Measurements from ENCODE around the gene ZNF286A. TPM values are rescaled to one million over a fixed set of nuclear protein-coding genes. Genes with fewer than 3 reads are reported as not detected.
"Not testable (repeated sequence)": the region's sequence is repeated elsewhere in the genome, so short reads cannot be mapped to it uniquely, and the experiment has no call there.

Gene ZNF286A
- polyA plus RNA-seq, 3 donors = 2.3 to 3.2 (median 2.9) TPM

GRCh38 chr17:15683135-15683534, 16.4 kb upstream of the ZNF286A start:
- peak overlapping the region; percentile 97 for H2AFZ ChIP-seq (ENCODE audit: insufficient read depth, low read depth, low read length, poor library complexity, severe bottlenecking)
- H3K4me2 ChIP-seq (replicated peaks; ENCODE audit: extremely low read depth, low read length, poor library complexity, severe bottlenecking); H3K9me3 ChIP-seq (replicated peaks in 1 of 2; ENCODE audit: control insufficient read depth in 1 of 2, insufficient read depth in 1 of 2, low read length in 2 of 2); H3K27me3 ChIP-seq (ENCODE audit: control insufficient read depth in 2 of 2, insufficient read depth in 2 of 2, low read length in 2 of 2); intact Hi-C loops (cut with micrococcal nuclease); H3K27ac ChIP-seq (ENCODE audit: low read depth in 1 of 2, low read length in 2 of 2); H3K9me3 Mint-ChIP-seq; H3K36me3 Mint-ChIP-seq; H3K36me3 ChIP-seq (replicated peaks in 1 of 2; ENCODE audit: control insufficient read depth in 1 of 2, insufficient read depth in 2 of 2, low read length in 2 of 2); H3K27ac Mint-ChIP-seq; H4K20me1 ChIP-seq (ENCODE audit: insufficient read depth, low read length); H3K9ac ChIP-seq (ENCODE audit: insufficient read depth, low read length, poor library complexity, severe bottlenecking); DNase-seq; H3K27me3 Mint-ChIP-seq (ENCODE audit: low read depth in 3 of 3); H3K79me2 ChIP-seq (ENCODE audit: insufficient read depth, low read length); H3K4me3 Mint-ChIP-seq; H3K4me1 Mint-ChIP-seq: not testable (repeated sequence)
- peak overlapping the region in 1 of 3 experiments; percentile 83 for H3K4me3 ChIP-seq (replicated peaks in 1 of 3; ENCODE audit: low read depth in 2 of 3, low read length in 3 of 3)
- H3K4me1 ChIP-seq (ENCODE audit: control insufficient read depth in 1 of 2, insufficient read depth in 2 of 2, low read length in 2 of 2) = peaks cover 7 to 11% of the 10 kb centered on the region in 2 donors
- WGBS (ENCODE audit: insufficient coverage) = no CpG with 5 or more reads among the region's 3 CpGs

GRCh38 chr17:15683824-15684478, 15.6 kb upstream of the ZNF286A start, which contains the start of gene TRIM16:
Gene TRIM16, minus strand, starts transcription at chr17:15684311. Its CDS starts 32,702 bp downstream, at chr17:15651609.
- 1% methylated on average over 6 of the region's 35 CpGs for WGBS (ENCODE audit: insufficient coverage)
- intact Hi-C loops (cut with micrococcal nuclease) = not testable (repeated sequence)

GRCh38 chr17:15687494-15687893, 12.1 kb upstream of the ZNF286A start:
- intact Hi-C loops (cut with micrococcal nuclease); H3K79me2 ChIP-seq (ENCODE audit: insufficient read depth, low read length); H3K4me1 Mint-ChIP-seq: not testable (repeated sequence)

More at GRCh38 chr17:15683824-15684478, 15.6 kb upstream of the ZNF286A start, which contains the start of gene TRIM16:
- H3K27me3 ChIP-seq (ENCODE audit: control insufficient read depth in 2 of 2, insufficient read depth in 2 of 2, low read length in 2 of 2); H4K20me1 ChIP-seq (ENCODE audit: insufficient read depth, low read length); H3K9me3 ChIP-seq (replicated peaks in 1 of 2; ENCODE audit: control insufficient read depth in 1 of 2, insufficient read depth in 1 of 2, low read length in 2 of 2); H3K27me3 Mint-ChIP-seq (ENCODE audit: low read depth in 3 of 3); H3K36me3 ChIP-seq (replicated peaks in 1 of 2; ENCODE audit: control insufficient read depth in 1 of 2, insufficient read depth in 2 of 2, low read length in 2 of 2); H3K79me2 ChIP-seq (ENCODE audit: insufficient read depth, low read length); H3K4me1 Mint-ChIP-seq; H3K9me3 Mint-ChIP-seq; H3K36me3 Mint-ChIP-seq: not testable (repeated sequence)
- Mint-ChIP-seq H3K27ac (peak within 1 kb of the TSS; percentile 64 to 93 (median 84)), H3K4me3 (peak within 1 kb of the TSS; percentile 93 to 96)
- Histone ChIP-seq H3K4me3 (replicated peaks in 1 of 3; ENCODE audit: low read depth in 2 of 3, low read length in 3 of 3) (peak within 1 kb of the TSS; percentile 68 to 83 (median 68)), H2AFZ (ENCODE audit: insufficient read depth, low read depth, low read length, poor library complexity, severe bottlenecking) (peak within 1 kb of the TSS; percentile 97), H3K4me2 (replicated peaks; ENCODE audit: extremely low read depth, low read length, poor library complexity, severe bottlenecking) (peak within 1 kb of the TSS; percentile 71), H3K27ac (ENCODE audit: low read depth in 1 of 2, low read length in 2 of 2) (peak within 1 kb of the TSS in 1 of 2 donors; percentile 66), H3K9ac (ENCODE audit: insufficient read depth, low read length, poor library complexity, severe bottlenecking) (peak within 1 kb of the TSS; percentile 65), H3K4me1 (ENCODE audit: control insufficient read depth in 1 of 2, insufficient read depth in 2 of 2, low read length in 2 of 2) (peaks cover 7 to 11% of the 10 kb centered on the region in 2 donors)
- peak; percentile 38 to 68 (median 62) for DNase-seq

GRCh38 chr17:15698967-15699366, 585 bp upstream of the ZNF286A start:
- H3K36me3 Mint-ChIP-seq; H4K20me1 ChIP-seq (ENCODE audit: insufficient read depth, low read length); H3K9me3 Mint-ChIP-seq; DNase-seq; H3K27ac ChIP-seq (ENCODE audit: low read depth in 1 of 2, low read length in 2 of 2); H3K4me1 Mint-ChIP-seq; H3K27me3 ChIP-seq (ENCODE audit: control insufficient read depth in 2 of 2, insufficient read depth in 2 of 2, low read length in 2 of 2); H3K4me2 ChIP-seq (replicated peaks; ENCODE audit: extremely low read depth, low read length, poor library complexity, severe bottlenecking); H3K27me3 Mint-ChIP-seq (ENCODE audit: low read depth in 3 of 3); H3K36me3 ChIP-seq (replicated peaks in 1 of 2; ENCODE audit: control insufficient read depth in 1 of 2, insufficient read depth in 2 of 2, low read length in 2 of 2); intact Hi-C loops (cut with micrococcal nuclease); H3K4me1 ChIP-seq (ENCODE audit: control insufficient read depth in 1 of 2, insufficient read depth in 2 of 2, low read length in 2 of 2); H3K79me2 ChIP-seq (ENCODE audit: insufficient read depth, low read length); H3K9me3 ChIP-seq (replicated peaks in 1 of 2; ENCODE audit: control insufficient read depth in 1 of 2, insufficient read depth in 1 of 2, low read length in 2 of 2): not testable (repeated sequence)
- Mint-ChIP-seq H3K27ac (peak overlapping the region in 2 of 7 donors; percentile 73 to 81), H3K4me3 (peak overlapping the region; percentile 98 to 99)
- no CpG with 5 or more reads among the region's 3 CpGs for WGBS (ENCODE audit: insufficient coverage)
- Histone ChIP-seq H3K4me3 (replicated peaks in 1 of 3; ENCODE audit: low read depth in 2 of 3, low read length in 3 of 3) (peak overlapping the region; percentile 50 to 69 (median 51)), H3K9ac (ENCODE audit: insufficient read depth, low read length, poor library complexity, severe bottlenecking) (peak overlapping the region; percentile 44), H2AFZ (ENCODE audit: insufficient read depth, low read depth, low read length, poor library complexity, severe bottlenecking) (peak overlapping the region; percentile 72)

More at GRCh38 chr17:15687494-15687893, 12.1 kb upstream of the ZNF286A start:
- not testable (repeated sequence) for H3K9me3 Mint-ChIP-seq; H2AFZ ChIP-seq (ENCODE audit: insufficient read depth, low read depth, low read length, poor library complexity, severe bottlenecking); H3K27me3 ChIP-seq (ENCODE audit: control insufficient read depth in 2 of 2, insufficient read depth in 2 of 2, low read length in 2 of 2); H3K9me3 ChIP-seq (replicated peaks in 1 of 2; ENCODE audit: control insufficient read depth in 1 of 2, insufficient read depth in 1 of 2, low read length in 2 of 2); H3K36me3 ChIP-seq (replicated peaks in 1 of 2; ENCODE audit: control insufficient read depth in 1 of 2, insufficient read depth in 2 of 2, low read length in 2 of 2); H3K9ac ChIP-seq (ENCODE audit: insufficient read depth, low read length, poor library complexity, severe bottlenecking); H3K27ac ChIP-seq (ENCODE audit: low read depth in 1 of 2, low read length in 2 of 2); H3K4me2 ChIP-seq (replicated peaks; ENCODE audit: extremely low read depth, low read length, poor library complexity, severe bottlenecking); DNase-seq; H3K4me3 Mint-ChIP-seq; H3K36me3 Mint-ChIP-seq; H3K4me3 ChIP-seq (replicated peaks in 1 of 3; ENCODE audit: low read depth in 2 of 3, low read length in 3 of 3); H3K27me3 Mint-ChIP-seq (ENCODE audit: low read depth in 3 of 3); H4K20me1 ChIP-seq (ENCODE audit: insufficient read depth, low read length); H3K27ac Mint-ChIP-seq
- no CpG with 5 or more reads among the region's 1 CpG for WGBS (ENCODE audit: insufficient coverage)
- H3K4me1 ChIP-seq (ENCODE audit: control insufficient read depth in 1 of 2, insufficient read depth in 2 of 2, low read length in 2 of 2) = peaks cover 7 to 11% of the 10 kb centered on the region in 2 donors

Data from CD14-positive monocyte (primary cell).